ENCODE measurements around the gene ELP2. TPM values are rescaled to one million over a fixed set of nuclear protein-coding genes. Genes with fewer than 3 reads are reported as not detected.

The ELP2 gene
- total and polyA plus RNA-seq, 2 of the 8 experiments (the other 6 are each of a cell fraction or from before 2014, with no cell fraction given) = 55.8 to 165 TPM

- Histone ChIP-seq H3K4me2 (ENCODE audit: insufficient read depth in 1 of 2, low read depth in 2 of 2, low read length in 2 of 2) (no peak overlapping the region), H3K9ac (replicated peaks in 1 of 4; ENCODE audit: extremely low read depth in 1 of 4, low read depth in 3 of 4, low read length in 3 of 4) (no peak overlapping the region), H3K79me1 (ENCODE audit: low read depth, low read length) (no peaks in the 10 kb centered on the region), H3K23ac (ENCODE audit: insufficient read length) (no peak overlapping the region), H3K4me1 (replicated peaks in 1 of 4; ENCODE audit: control insufficient read depth in 3 of 4, insufficient read depth in 4 of 4, low read length in 3 of 4) (peaks cover 0 to 7% (median 4%) of the 10 kb centered on the region in 4 experiments; a peak in 6 of 7 replicates), H4K91ac (replicated peaks; ENCODE audit: insufficient read length, low read length) (no peak overlapping the region), H3K4me3 (ENCODE audit: extremely low read depth in 1 of 4, insufficient read depth in 2 of 4, low read depth in 3 of 4, low read length in 4 of 4) (no peak overlapping the region), H3K18ac (ENCODE audit: extremely low read depth, low read length) (no peak overlapping the region), H3K27me3 (replicated peaks in 1 of 4; ENCODE audit: control insufficient read depth in 3 of 4, extremely low read depth in 1 of 4, insufficient read depth in 3 of 4, low read length in 3 of 4) (peaks cover 0 to 18% (median 13%) of the 10 kb centered on the region in 4 experiments; a peak in 6 of 7 replicates), H3K79me2 (ENCODE audit: control insufficient read depth in 1 of 2, insufficient read depth in 2 of 2, low read length in 2 of 2) (no peaks in the 10 kb centered on the region), H3K4ac (replicated peaks; ENCODE audit: insufficient read length, low read depth, low read length) (no peak overlapping the region), H2BK12ac (ENCODE audit: low read depth, low read length) (no peak overlapping the region), H3K9me3 (ENCODE audit: insufficient read depth in 2 of 2, low read depth in 1 of 2, low read length in 1 of 2) (no peaks in the 10 kb centered on the region), H3K27ac (ENCODE audit: low read depth, low read length) (no peak overlapping the region), H2BK120ac (replicated peaks; ENCODE audit: low read depth, low read length) (no peak overlapping the region), H2BK5ac (ENCODE audit: low read depth, low read length) (no peak overlapping the region), H2BK20ac (ENCODE audit: low read length) (no peak overlapping the region), H2AK5ac (ENCODE audit: low read depth, low read length) (no peak overlapping the region), H4K20me1 (replicated peaks in 1 of 2; ENCODE audit: control insufficient read depth in 1 of 2, insufficient read depth in 2 of 2, low read length in 2 of 2) (peaks cover 0 to 2% of the 10 kb centered on the region in 2 experiments), H2AFZ (ENCODE audit: low read length) (no peak overlapping the region), H4K8ac (ENCODE audit: extremely low read depth, insufficient read depth, low read length) (no peak overlapping the region), H3K14ac (ENCODE audit: insufficient read length) (no peak overlapping the region), H4K5ac (ENCODE audit: insufficient read length, low read depth, low read length) (no peak overlapping the region), H2BK15ac (ENCODE audit: low read length) (no peak overlapping the region), H3K36me3 (ENCODE audit: control insufficient read depth in 2 of 4, insufficient read depth in 4 of 4, low read length in 3 of 4) (peaks cover 0 to 3% (median 0%) of the 10 kb centered on the region in 4 experiments; a peak in 1 of 8 replicates), H3K56ac (replicated peaks; ENCODE audit: insufficient read length, low read depth, low read length) (no peak overlapping the region), H3K23me2 (ENCODE audit: low read depth, low read length) (peaks cover 7% of the 10 kb centered on the region; the same call in 1 of the 2 replicates)
- ChIA-PET POLR2A (ENCODE audit: partially characterized antibody) (interaction anchor here (1.1 to 1.5 kb wide), 3 partner anchors 10 to 102 kb away, joined by 3 to 6 read pairs (median 5); no protein-coding TSS in a partner anchor), CTCF (ENCODE audit: partially characterized antibody) (interaction anchor here (0.8 kb wide), 1 partner anchor 717 kb away, joined by 3 read pairs; no protein-coding TSS in a partner anchor)
- FAIRE-seq = no peak
- TF ChIP-seq EZH2 (IDR thresholded peaks at IDR 0.05; ENCODE audit: low read depth, low read length, severe bottlenecking) (no peak), RAD21 (IDR thresholded peaks at IDR 0.05 in 1 of 2, conservative IDR thresholded peaks at IDR 0.05 in 1 of 2; ENCODE audit: low read depth in 2 of 2, low read length in 2 of 2) (no peak), MAFK (IDR thresholded peaks at IDR 0.05; ENCODE audit: low read depth, low read length) (no peak)
- DNase-seq (ENCODE audit: low read depth in 1 of 2, low spot score in 2 of 2) = no peak
- 92% methylated on average over 3 of the region's 3 CpGs; no CpG with 5 or more reads in 1 of the 2 experiments for WGBS, 2 experiments (ENCODE audit: extremely low coverage in 1 of 2, insufficient coverage in 1 of 2, insufficient read length in 1 of 2, insufficient replicate concordance in 2 of 2, low coverage in 1 of 2, low lambda C conversion rate in 2 of 2, missing lambda C conversion rate in 1 of 2)
Measured at GRCh38 chr18:36181898-36182506, 52.3 kb downstream of the ELP2 start.
